ENCODE data around the gene TAF13.

DNA sequence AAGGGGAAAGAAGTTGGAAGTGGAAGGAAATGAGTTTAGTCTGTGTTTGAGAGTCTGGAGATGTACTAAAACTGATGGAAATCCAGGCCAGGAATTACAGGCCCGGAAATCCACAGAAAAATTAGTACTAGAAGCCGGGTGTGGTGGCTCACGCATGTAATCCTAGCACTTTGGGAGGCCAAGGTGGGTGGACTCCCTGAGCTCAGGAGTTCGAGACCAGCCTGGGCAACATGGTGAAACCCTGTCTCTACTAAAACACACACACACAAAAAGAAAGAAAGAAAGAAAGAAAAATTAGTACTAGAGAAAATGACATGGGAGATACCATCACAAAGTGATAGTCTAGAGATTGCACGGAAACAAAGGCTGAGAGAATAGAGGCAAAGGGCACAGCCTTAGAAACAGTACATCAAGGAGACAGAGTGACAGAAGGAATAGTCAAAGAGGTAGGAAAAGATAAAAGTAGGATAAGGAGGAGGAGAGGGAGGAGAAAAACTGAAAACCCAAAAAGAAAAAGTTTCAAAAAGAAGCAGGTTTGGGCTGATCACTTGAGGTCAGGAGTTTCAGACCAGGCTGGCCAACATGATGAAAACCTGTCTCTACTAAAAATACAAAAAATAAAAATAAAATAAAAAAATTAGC, 4.8 kb upstream of the TAF13 start:
- TF ChIP-seq EZH2phosphoT487 (IDR thresholded peaks at IDR 0.05; ENCODE audit: insufficient read depth, low read depth) (no peak), EZH2 (IDR thresholded peaks at IDR 0.05; ENCODE audit: insufficient read depth, poor library complexity, severe bottlenecking) (no peak)
